ENCODE measurements around the gene PAXX.

DNA sequence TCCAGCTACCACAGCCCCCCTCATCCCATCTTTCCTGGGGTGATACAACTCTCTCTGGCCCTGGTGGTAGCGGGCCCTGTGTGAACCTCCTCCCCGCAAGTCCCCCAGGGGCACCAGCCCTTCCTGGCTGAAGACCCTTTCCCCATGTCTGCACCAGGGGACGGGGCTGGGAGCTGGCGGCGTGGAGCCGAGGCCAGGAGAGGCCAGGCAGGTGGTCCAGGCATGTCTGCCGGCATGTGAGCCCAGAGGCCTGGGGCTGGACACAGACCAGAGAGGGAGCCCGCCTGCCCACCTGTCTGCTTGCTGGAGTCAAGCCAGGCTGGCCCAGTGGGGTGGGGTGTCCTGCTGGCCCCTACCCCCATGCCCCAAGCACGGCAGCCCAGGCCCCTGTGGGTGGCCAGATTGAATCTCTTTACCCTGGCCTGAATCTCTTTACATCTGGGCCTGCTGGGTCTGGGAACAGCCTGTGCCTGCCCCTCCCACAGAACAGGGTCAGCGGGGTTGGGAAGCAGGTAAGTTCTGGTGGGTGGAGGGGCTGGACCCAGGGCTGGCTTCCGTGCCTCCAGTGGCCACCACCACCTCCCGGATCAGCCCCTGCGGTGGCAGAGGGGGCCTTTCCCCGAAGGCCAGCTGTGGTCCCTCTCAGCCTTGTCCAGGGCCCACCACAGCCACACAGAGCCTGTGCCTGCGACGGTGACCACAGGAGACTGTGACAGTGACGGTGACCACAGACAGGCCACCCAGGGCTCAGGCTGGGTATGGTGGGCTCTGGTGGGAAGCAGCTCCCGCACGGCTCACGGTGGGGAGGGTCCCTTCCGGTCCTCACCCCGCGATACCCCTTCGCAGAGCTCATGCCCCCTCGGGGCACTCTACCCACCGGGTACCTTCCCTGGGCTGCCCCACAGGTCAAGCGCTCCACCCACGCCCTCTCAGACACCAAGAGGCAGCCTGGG, 33.0 kb upstream of the PAXX start:
- TF ChIP-seq CTCF (IDR thresholded peaks at IDR 0.05; ENCODE audit: insufficient read depth, low read length, poor library complexity, severe bottlenecking) (no peak), EZH2phosphoT487 (conservative IDR thresholded peaks at IDR 0.05; ENCODE audit: low read length) (no peak)
